GM12864 (cell line): ENCODE results near the gene GNAS-AS1.

Source experiments
- DNase-seq: peaks from one replicate; pipeline ENCODE4 v3.0.0-alpha.2; 2011; ENCODE audit warnings: low read depth
- H3K4me3 ChIP-seq: 2 replicates; pipeline ENCODE4 v1.5.1; 2011; ENCODE audit warnings: mild to moderate bottlenecking, low read depth, low read length, control low read depth
- CTCF ChIP-seq: IDR thresholded peaks from 2 replicates; pipeline ENCODE4 v1.5.1; 2011; ENCODE audit warnings: low read depth, mild to moderate bottlenecking, moderate library complexity, low read length, control low read depth, inconsistent platforms; ENCODE audit errors: missing control alignments

Gene GNAS-AS1

GRCh38 chr20:58864346-58864745 is 13.6 kb upstream of the GNAS-AS1 start:
- no peak overlapping the region for H3K4me3 ChIP-seq
- no peak for DNase-seq
- peak; percentile 36 for TF ChIP-seq CTCF

- no peak for TF ChIP-seq CTCF
- DNase-seq = no peak
Observed at GRCh38 chr20:58863044-58863790, 12.5 kb upstream of the GNAS-AS1 start.

GRCh38 chr20:58855506-58856389 is 5.0 kb upstream of the GNAS-AS1 start:
- H3K4me3 ChIP-seq = no peak overlapping the region
- DNase-seq = no peak
- no peak for TF ChIP-seq CTCF

More at GRCh38 chr20:58863044-58863790, 12.5 kb upstream of the GNAS-AS1 start:
- H3K4me3 ChIP-seq = no peak overlapping the region

GRCh38 chr20:58854638-58855471 is 4.2 kb upstream of the GNAS-AS1 start:
- no peak overlapping the region for H3K4me3 ChIP-seq
- TF ChIP-seq CTCF = no peak
- no peak for DNase-seq

- no peak overlapping the region for H3K4me3 ChIP-seq
- DNase-seq = no peak
- no peak for TF ChIP-seq CTCF
Observed at GRCh38 chr20:58853976-58854637, 3.4 kb upstream of the GNAS-AS1 start.

- no peak for DNase-seq
Observed at GRCh38 chr20:58853466-58853865, 2.8 kb upstream of the GNAS-AS1 start.

More at GRCh38 chr20:58853466-58853865, 2.8 kb upstream of the GNAS-AS1 start:
- no peak overlapping the region for H3K4me3 ChIP-seq
- no peak for TF ChIP-seq CTCF
